ENCODE measurements around the gene MRPL24. TPM values are rescaled to one million over a fixed set of nuclear protein-coding genes. Genes with fewer than 3 reads are reported as not detected.
A peak's percentile ranks its signal among the peaks of the same experiment; 100 is the strongest.

Gene MRPL24
- total RNA-seq, 2 donors from 2014 or later: 45.9 to 67.8 TPM

- no peak for DNase-seq
- no peak overlapping the region for H3K27ac Mint-ChIP-seq
Observed at GRCh38 chr1:156709757-156710489, 31.0 kb downstream of the MRPL24 start.

GRCh38 chr1:156709031-156709430 lies 31.9 kb downstream of the MRPL24 start:
- Mint-ChIP-seq H3K4me3 (no peak overlapping the region), H3K9me3 (no peaks in the 10 kb centered on the region), H3K4me1 (ENCODE audit: low read depth) (peaks cover 25% of the 10 kb centered on the region), H3K27me3 (ENCODE audit: low read depth) (peaks cover 33% of the 10 kb centered on the region), H3K27ac (no peak overlapping the region), H3K36me3 (ENCODE audit: insufficient read depth in 2 of 2) (no peaks in the 10 kb centered on the region)
- DNase-seq (no peak), ATAC-seq (replicated peaks in 1 of 2) (no peak)

More at GRCh38 chr1:156709757-156710489, 31.0 kb downstream of the MRPL24 start:
- no peaks in the 10 kb centered on the region for H3K9me3 Mint-ChIP-seq
- peaks cover 20% of the 10 kb centered on the region for H3K4me1 Mint-ChIP-seq (ENCODE audit: low read depth)
- ATAC-seq (replicated peaks in 1 of 2): no peak
- peaks cover 24% of the 10 kb centered on the region for H3K27me3 Mint-ChIP-seq (ENCODE audit: low read depth)
- no peaks in the 10 kb centered on the region for H3K36me3 Mint-ChIP-seq (ENCODE audit: insufficient read depth in 2 of 2)
- H3K4me3 Mint-ChIP-seq: no peak overlapping the region

- Mint-ChIP-seq H3K4me1 (ENCODE audit: low read depth) (peaks cover 25% of the 10 kb centered on the region), H3K4me3 (no peak overlapping the region), H3K27ac (no peak overlapping the region), H3K9me3 (no peaks in the 10 kb centered on the region), H3K27me3 (ENCODE audit: low read depth) (peaks cover 41% of the 10 kb centered on the region), H3K36me3 (ENCODE audit: insufficient read depth in 2 of 2) (no peaks in the 10 kb centered on the region)
- ATAC-seq (replicated peaks in 1 of 2) (no peak), DNase-seq (no peak)
Observed at GRCh38 chr1:156708218-156708661, 32.6 kb downstream of the MRPL24 start.

- Mint-ChIP-seq H3K36me3 (ENCODE audit: insufficient read depth in 2 of 2) (no peaks in the 10 kb centered on the region), H3K9me3 (no peaks in the 10 kb centered on the region), H3K27me3 (ENCODE audit: low read depth) (peaks cover 44% of the 10 kb centered on the region), H3K4me1 (ENCODE audit: low read depth) (peaks cover 25% of the 10 kb centered on the region), H3K27ac (no peak overlapping the region), H3K4me3 (peak overlapping the region in 1 of 2 donors; percentile 95)
- DNase-seq: no peak
- ATAC-seq (replicated peaks in 1 of 2): no peak
Observed at GRCh38 chr1:156707417-156708217, 33.3 kb downstream of the MRPL24 start.

- peak overlapping the region; percentile 94 to 95 for H3K4me3 Mint-ChIP-seq
Observed at GRCh38 chr1:156706657-156707416, 34.1 kb downstream of the MRPL24 start.

GRCh38 chr1:156705918-156706656 lies 34.8 kb downstream of the MRPL24 start:
- H3K9me3 Mint-ChIP-seq: no peaks in the 10 kb centered on the region
- H3K27ac Mint-ChIP-seq: no peak overlapping the region
- peak; percentile 79 to 84 for ATAC-seq (replicated peaks in 1 of 2)
- no peaks in the 10 kb centered on the region for H3K36me3 Mint-ChIP-seq (ENCODE audit: insufficient read depth in 2 of 2)
- peaks cover 44% of the 10 kb centered on the region for H3K27me3 Mint-ChIP-seq (ENCODE audit: low read depth)
- peak; percentile 81 to 87 for DNase-seq
- H3K4me1 Mint-ChIP-seq (ENCODE audit: low read depth): peaks cover 28% of the 10 kb centered on the region
- peak overlapping the region; percentile 94 to 95 for H3K4me3 Mint-ChIP-seq

More at GRCh38 chr1:156706657-156707416, 34.1 kb downstream of the MRPL24 start:
- Mint-ChIP-seq H3K27ac (no peak overlapping the region), H3K27me3 (ENCODE audit: low read depth) (peaks cover 44% of the 10 kb centered on the region), H3K36me3 (ENCODE audit: insufficient read depth in 2 of 2) (no peaks in the 10 kb centered on the region), H3K4me1 (ENCODE audit: low read depth) (peaks cover 25% of the 10 kb centered on the region), H3K9me3 (no peaks in the 10 kb centered on the region)
- peak in 1 of 2 donors; percentile 10 for ATAC-seq (replicated peaks in 1 of 2)
- DNase-seq: no peak

GRCh38 chr1:156705321-156705917 lies 35.5 kb downstream of the MRPL24 start, which contains the start of gene CRABP2:
TSS of gene CRABP2 (minus strand) at chr1:156705583. CDS start at chr1:156705446, 137 bp downstream.
- Mint-ChIP-seq H3K4me1 (ENCODE audit: low read depth) (peaks cover 33% of the 10 kb centered on the region), H3K27ac (no peak within 1 kb of the TSS), H3K36me3 (ENCODE audit: insufficient read depth in 2 of 2) (no peaks in the 10 kb centered on the region), H3K4me3 (peak within 1 kb of the TSS; percentile 94 to 95), H3K9me3 (no peaks in the 10 kb centered on the region), H3K27me3 (ENCODE audit: low read depth) (peaks cover 44% of the 10 kb centered on the region)
- DNase-seq (peak; percentile 29 to 38), ATAC-seq (replicated peaks in 1 of 2) (peak; percentile 41 to 44)

- Mint-ChIP-seq H3K4me1 (ENCODE audit: low read depth) (peaks cover 33% of the 10 kb centered on the region), H3K27ac (no peak overlapping the region), H3K27me3 (ENCODE audit: low read depth) (peaks cover 44% of the 10 kb centered on the region), H3K4me3 (peak overlapping the region; percentile 94 to 95), H3K36me3 (ENCODE audit: insufficient read depth in 2 of 2) (no peaks in the 10 kb centered on the region), H3K9me3 (no peaks in the 10 kb centered on the region)
- peak; percentile 62 to 70 for DNase-seq
- peak; percentile 51 to 56 for ATAC-seq (replicated peaks in 1 of 2)
Observed at GRCh38 chr1:156704930-156705320, 36.0 kb downstream of the MRPL24 start.

- H3K27me3 Mint-ChIP-seq (ENCODE audit: low read depth): peaks cover 44% of the 10 kb centered on the region
- ATAC-seq (replicated peaks in 1 of 2) (no peak), DNase-seq (no peak)
- no peaks in the 10 kb centered on the region for H3K9me3 Mint-ChIP-seq
- peak overlapping the region; percentile 61 to 95 for H3K4me3 Mint-ChIP-seq
- no peak overlapping the region for H3K27ac Mint-ChIP-seq
- no peaks in the 10 kb centered on the region for H3K36me3 Mint-ChIP-seq (ENCODE audit: insufficient read depth in 2 of 2)
- peaks cover 33% of the 10 kb centered on the region for H3K4me1 Mint-ChIP-seq (ENCODE audit: low read depth)
Observed at GRCh38 chr1:156704166-156704711, 36.6 kb downstream of the MRPL24 start.

GRCh38 chr1:156703741-156704140 lies 37.1 kb downstream of the MRPL24 start:
- H3K4me1 Mint-ChIP-seq (ENCODE audit: low read depth): peaks cover 33% of the 10 kb centered on the region
- no peaks in the 10 kb centered on the region for H3K36me3 Mint-ChIP-seq (ENCODE audit: insufficient read depth in 2 of 2)
- H3K9me3 Mint-ChIP-seq: no peaks in the 10 kb centered on the region
- ATAC-seq (replicated peaks in 1 of 2) (no peak), DNase-seq (no peak)
- H3K4me3 Mint-ChIP-seq: peak overlapping the region; percentile 37 to 95
- H3K27ac Mint-ChIP-seq: no peak overlapping the region
- peaks cover 44% of the 10 kb centered on the region for H3K27me3 Mint-ChIP-seq (ENCODE audit: low read depth)

- no peaks in the 10 kb centered on the region for H3K36me3 Mint-ChIP-seq (ENCODE audit: insufficient read depth in 2 of 2)
- peaks cover 44% of the 10 kb centered on the region for H3K27me3 Mint-ChIP-seq (ENCODE audit: low read depth)
- H3K4me3 Mint-ChIP-seq: no peak overlapping the region
- no peak for ATAC-seq (replicated peaks in 1 of 2)
- H3K27ac Mint-ChIP-seq: no peak overlapping the region
- H3K4me1 Mint-ChIP-seq (ENCODE audit: low read depth): peaks cover 33% of the 10 kb centered on the region
- no peaks in the 10 kb centered on the region for H3K9me3 Mint-ChIP-seq
- no peak for DNase-seq
Observed at GRCh38 chr1:156703336-156703735, 37.6 kb downstream of the MRPL24 start.

Measured in activated T-cell treated with anti-CD3 and anti-CD28 coated beads, Interleukin-2, amount 50 U/mL, for 72 hours (primary cell).